DND-41 (cell line): ENCODE measurements around the gene ARHGEF7.

Source experiments
- CTCF ChIP-seq: IDR thresholded peaks from 2 replicates; pipeline ENCODE4 v1.5.1; 2012; ENCODE audit warnings: borderline replicate concordance, low read length, moderate library complexity, mild to moderate bottlenecking; ENCODE audit not compliant: poor library complexity, severe bottlenecking; ENCODE audit errors: extremely low read depth
- EZH2 ChIP-seq: IDR thresholded peaks from 3 replicates; pipeline ENCODE4 v1.6.1; 2012; ENCODE audit warnings: borderline replicate concordance, low read depth, mild to moderate bottlenecking, moderate library complexity, low read length, inconsistent platforms; ENCODE audit not compliant: severe bottlenecking

GRCh38 chr13:111262281-111262680 lies 147.2 kb downstream of the ARHGEF7 start:
- TF ChIP-seq CTCF: no peak
- TF ChIP-seq EZH2: no peak
